Kidney (tissue), 14 donors: ENCODE data around the gene BTBD17. TPM values are rescaled to one million over a fixed set of nuclear protein-coding genes. Genes with fewer than 3 reads are reported as not detected.

Experiments
- DNase-seq, 5 donors: peaks; one replicate each; pipeline ENCODE4 v3.0.0-alpha.2; 2013 to 2020
- FAIRE-seq: peaks from 2 replicates; lab custom pipeline; 2012; peaks lifted over from hg19 to GRCh38; lab: Jason Lieb, UNC
- H3K27ac ChIP-seq, 2 donors: one replicate each; pipeline ENCODE4 v1.7.0; 2013; ENCODE audit warnings: low read depth in 2 of 2, low read length in 2 of 2, inconsistent platforms in 1 of 2
- H3K27me3 ChIP-seq: one replicate; pipeline ENCODE4 v1.7.1; 2013; ENCODE audit warnings: low read length, inconsistent platforms; ENCODE audit not compliant: control insufficient read depth, insufficient read depth
- H3K36me3 ChIP-seq, 3 donors: one replicate each; pipeline versions ENCODE4 v1.7.0 to v1.7.1; 2013; ENCODE audit warnings: low read length in 3 of 3, control low read depth in 1 of 3, inconsistent platforms in 1 of 3; ENCODE audit not compliant: insufficient read depth in 3 of 3, control insufficient read depth in 2 of 3
- H3K4me1 ChIP-seq, 3 donors: one replicate each; pipeline versions ENCODE4 v1.7.0 to v1.7.1; 2013; ENCODE audit warnings: low read length in 3 of 3, inconsistent platforms in 1 of 3, low read depth in 1 of 3; ENCODE audit not compliant: control insufficient read depth in 2 of 3, insufficient read depth in 2 of 3
- H3K4me3 ChIP-seq, 3 donors: one replicate each; pipeline versions ENCODE4 v1.7.0 to v1.8.1; 2013; ENCODE audit warnings: low read length in 3 of 3, control low read depth in 1 of 3, inconsistent platforms in 1 of 3
- H3K9ac ChIP-seq, 3 donors: one replicate each; pipeline versions ENCODE4 v1.7.0 to v1.7.1; 2013; ENCODE audit warnings: low read length in 3 of 3, control low read depth in 1 of 3, inconsistent platforms in 1 of 3
- H3K9me3 ChIP-seq, 3 donors: one replicate each; pipeline versions ENCODE4 v1.7.0 to v1.7.1; 2013; ENCODE audit warnings: low read length in 3 of 3, control low read depth in 1 of 3, inconsistent platforms in 1 of 3; ENCODE audit not compliant: control insufficient read depth in 2 of 3, insufficient read depth in 1 of 3
- CTCF ChIP-seq: IDR thresholded peaks from 3 replicates; pipeline ENCODE4 v1.5.1; 2012; ENCODE audit warnings: mild to moderate bottlenecking, moderate library complexity, borderline replicate concordance; ENCODE audit not compliant: insufficient read depth; ENCODE audit errors: extremely low read depth
- intact Hi-C: fragments of 100-400 bp; cut with DNase I; formaldehyde crosslinking; loops from one replicate; pipeline ENCODE4 v1.11.1; 2022
- polyA plus RNA-seq: library from polyadenylated mRNA; stranded (reverse); fragments of 350-450 nt; fragmentation: Illumina TruSeq; extraction: RNeasy Lipid Tissue Mini Kit (QIAGEN cat#74804); gene quantifications from one replicate; pipeline ENCODE4 v1.2.3, GENCODE V29; 2014; ENCODE audit warnings: low read depth, low replicate concordance; ENCODE audit not compliant: insufficient read depth
- total RNA-seq: library from RNA; stranded (reverse); fragmentation: NEBNext Ultra II Directional; extraction: Animal tissue kit (Norgen Biotek cat#: 25700); gene quantifications from one replicate; pipeline ENCODE4 v1.2.1, GENCODE V29; 2021
- donor health status: control.
- donor health status: control.
- donor health status: control.
- donor health status: control.
- donor health status: control.
- donor health status: DM: yes; HTN: yes; CAD: no.
- donor health status: Normal renal cell carcinoma (clear cell type).

The BTBD17 gene
- total and polyA plus RNA-seq, 2 donors from 2014 or later, result not detected

GRCh38 chr17:74357466-74357809 is 4.2 kb downstream of the BTBD17 start:
- intact Hi-C loops, result no loop called here
- Histone ChIP-seq H3K36me3 (no peaks in the 10 kb centered on the region), H3K9me3 (no peaks in the 10 kb centered on the region), H3K4me3 (no peak overlapping the region), H3K9ac (no peak overlapping the region), H3K27ac (no peak overlapping the region), H3K27me3 (peaks cover 16% of the 10 kb centered on the region), H3K4me1 (no peaks in the 10 kb centered on the region)
- TF ChIP-seq CTCF, result no peak
- no peak for DNase-seq
- FAIRE-seq, result no peak

GRCh38 chr17:74356646-74357465 is 4.8 kb downstream of the BTBD17 start:
- Histone ChIP-seq H3K36me3 (no peaks in the 10 kb centered on the region), H3K9me3 (no peaks in the 10 kb centered on the region), H3K9ac (no peak overlapping the region), H3K27ac (no peak overlapping the region), H3K4me3 (no peak overlapping the region), H3K4me1 (no peaks in the 10 kb centered on the region), H3K27me3 (peaks cover 18% of the 10 kb centered on the region)
- TF ChIP-seq CTCF, result no peak
- DNase-seq (peak in 3 of 5 donors; percentile 51 to 66 (median 55)), FAIRE-seq (no peak)
- intact Hi-C loops, result no loop called here

- no peak for DNase-seq
- H3K27me3 ChIP-seq, result peaks cover 22% of the 10 kb centered on the region
These were observed 6.6 kb downstream of the BTBD17 start for GRCh38 chr17:74355065-74355464.

More at GRCh38 chr17:74355065-74355464, 6.6 kb downstream of the BTBD17 start:
- FAIRE-seq, result no peak
- no peak for TF ChIP-seq CTCF
- Histone ChIP-seq H3K9ac (no peak overlapping the region), H3K4me3 (no peak overlapping the region), H3K4me1 (no peaks in the 10 kb centered on the region), H3K9me3 (no peaks in the 10 kb centered on the region), H3K27ac (no peak overlapping the region), H3K36me3 (no peaks in the 10 kb centered on the region)
- intact Hi-C loops, result no loop called here
